Rectal smooth muscle tissue (tissue), 1 donor: ENCODE results near the gene PCDHB3.
"Not testable (repeated sequence)": the region's sequence is repeated elsewhere in the genome, so short reads cannot be mapped to it uniquely, and the experiment has no call there.

Experiments used
- H3K27ac ChIP-seq: one replicate; pipeline ENCODE4 v1.7.0; 2013; ENCODE audit warnings: low read depth, low read length, inconsistent platforms
- H3K27me3 ChIP-seq: one replicate; pipeline ENCODE4 v1.7.0; 2013; ENCODE audit warnings: low read length; ENCODE audit not compliant: control insufficient read depth, insufficient read depth
- H3K36me3 ChIP-seq: one replicate; pipeline ENCODE4 v1.7.0; 2013; ENCODE audit warnings: low read length; ENCODE audit not compliant: control insufficient read depth, insufficient read depth
- H3K4me1 ChIP-seq: one replicate; pipeline ENCODE4 v1.7.0; 2013; ENCODE audit warnings: low read length; ENCODE audit not compliant: control insufficient read depth, insufficient read depth
- H3K4me3 ChIP-seq: one replicate; pipeline ENCODE4 v1.7.0; 2013; ENCODE audit warnings: low read length
- H3K9ac ChIP-seq: one replicate; pipeline ENCODE4 v1.7.0; 2013; ENCODE audit warnings: low read length

The PCDHB3 gene

GRCh38 chr5:141102471-141102870 lies 2.2 kb downstream of the PCDHB3 start:
- H3K27ac ChIP-seq, H3K9ac ChIP-seq, H3K36me3 ChIP-seq, H3K27me3 ChIP-seq, H3K4me3 ChIP-seq, H3K4me1 ChIP-seq: not testable (repeated sequence)

GRCh38 chr5:141105350-141105749 lies 5.1 kb downstream of the PCDHB3 start:
- Histone ChIP-seq H3K4me1 (no peaks in the 10 kb centered on the region), H3K27ac (no peak overlapping the region), H3K27me3 (no peaks in the 10 kb centered on the region), H3K36me3 (no peaks in the 10 kb centered on the region), H3K9ac (no peak overlapping the region), H3K4me3 (no peak overlapping the region)

GRCh38 chr5:141119250-141119649 lies 19.0 kb downstream of the PCDHB3 start:
- H3K4me3 ChIP-seq = no peak overlapping the region
- no peak overlapping the region for H3K9ac ChIP-seq
- H3K27me3 ChIP-seq = no peaks in the 10 kb centered on the region
- H3K36me3 ChIP-seq = no peaks in the 10 kb centered on the region
- H3K4me1 ChIP-seq = no peaks in the 10 kb centered on the region
- H3K27ac ChIP-seq = no peak overlapping the region

GRCh38 chr5:141121563-141121962 lies 21.3 kb downstream of the PCDHB3 start, which contains the start of gene PCDHB4:
TSS of gene PCDHB4 (plus strand) at chr5:141121818. CDS start at chr5:141121999, 181 bp downstream.
- Histone ChIP-seq H3K36me3 (no peaks in the 10 kb centered on the region), H3K27me3 (no peaks in the 10 kb centered on the region), H3K9ac (no peak within 1 kb of the TSS), H3K4me1 (no peaks in the 10 kb centered on the region), H3K27ac (no peak within 1 kb of the TSS), H3K4me3 (peak within 1 kb of the TSS; percentile 35)

- no peak overlapping the region for H3K9ac ChIP-seq
- no peaks in the 10 kb centered on the region for H3K4me1 ChIP-seq
- H3K4me3 ChIP-seq = peak overlapping the region; percentile 35
- H3K27ac ChIP-seq = no peak overlapping the region
- H3K27me3 ChIP-seq = no peaks in the 10 kb centered on the region
- H3K36me3 ChIP-seq = no peaks in the 10 kb centered on the region
Observed at GRCh38 chr5:141121985-141122384, 21.7 kb downstream of the PCDHB3 start.

GRCh38 chr5:141123396-141124135 lies 23.3 kb downstream of the PCDHB3 start:
- H3K27ac ChIP-seq, H3K36me3 ChIP-seq, H3K4me3 ChIP-seq, H3K9ac ChIP-seq, H3K4me1 ChIP-seq, H3K27me3 ChIP-seq: not testable (repeated sequence)

- H3K4me1 ChIP-seq = no peaks in the 10 kb centered on the region
- H3K27me3 ChIP-seq = no peaks in the 10 kb centered on the region
- H3K4me3 ChIP-seq = no peak overlapping the region
- no peak overlapping the region for H3K27ac ChIP-seq
- no peak overlapping the region for H3K9ac ChIP-seq
- no peaks in the 10 kb centered on the region for H3K36me3 ChIP-seq
Observed at GRCh38 chr5:141127305-141127704, 27.0 kb downstream of the PCDHB3 start.

GRCh38 chr5:141135030-141135717 lies 34.9 kb downstream of the PCDHB3 start, which contains the start of gene PCDHB5:
TSS of gene PCDHB5 (plus strand) at chr5:141135206. CDS start at chr5:141135435, 229 bp downstream.
- no peak within 1 kb of the TSS for H3K27ac ChIP-seq
- no peak within 1 kb of the TSS for H3K9ac ChIP-seq
- no peaks in the 10 kb centered on the region for H3K36me3 ChIP-seq
- H3K27me3 ChIP-seq = no peaks in the 10 kb centered on the region
- H3K4me3 ChIP-seq = peak within 1 kb of the TSS; percentile 42
- no peaks in the 10 kb centered on the region for H3K4me1 ChIP-seq

- Histone ChIP-seq H3K9ac (no peak overlapping the region), H3K36me3 (no peaks in the 10 kb centered on the region), H3K4me1 (no peaks in the 10 kb centered on the region), H3K4me3 (peak overlapping the region; percentile 10), H3K27ac (no peak overlapping the region), H3K27me3 (no peaks in the 10 kb centered on the region)
Observed at GRCh38 chr5:141135718-141136266, 35.5 kb downstream of the PCDHB3 start.

- not testable (repeated sequence) for H3K27me3 ChIP-seq, H3K9ac ChIP-seq, H3K4me1 ChIP-seq, H3K36me3 ChIP-seq, H3K27ac ChIP-seq, H3K4me3 ChIP-seq
Observed at GRCh38 chr5:141137346-141137745, 37.1 kb downstream of the PCDHB3 start.

- Histone ChIP-seq H3K4me1 (no peaks in the 10 kb centered on the region), H3K36me3 (no peaks in the 10 kb centered on the region), H3K9ac (no peak within 1 kb of the TSS), H3K27ac (no peak within 1 kb of the TSS), H3K27me3 (no peaks in the 10 kb centered on the region), H3K4me3 (no peak within 1 kb of the TSS)
Observed at GRCh38 chr5:141149812-141150211, 49.5 kb downstream of the PCDHB3 start, which contains the start of gene PCDHB6. TSS of gene PCDHB6 (plus strand) at chr5:141150057. CDS start at chr5:141150258, 201 bp downstream.

GRCh38 chr5:141150224-141150992 lies 50.1 kb downstream of the PCDHB3 start:
- no peaks in the 10 kb centered on the region for H3K36me3 ChIP-seq
- H3K27me3 ChIP-seq = no peaks in the 10 kb centered on the region
- H3K4me3 ChIP-seq = no peak overlapping the region
- no peak overlapping the region for H3K9ac ChIP-seq
- H3K27ac ChIP-seq = no peak overlapping the region
- H3K4me1 ChIP-seq = no peaks in the 10 kb centered on the region
